Measurements from ENCODE around the gene PMEPA1. TPM values are rescaled to one million over a fixed set of nuclear protein-coding genes. Genes with fewer than 3 reads are reported as not detected.

Gene PMEPA1
- total and polyA plus RNA-seq, 4 donors = 14.3 to 30.5 (median 19.7) TPM

GRCh38 chr20:57738053-57738452, 28.2 kb upstream of the PMEPA1 start:
- no peaks in the 10 kb centered on the region for H3K9me3 ChIP-seq (ENCODE audit: control insufficient read depth, insufficient read depth, low read length)
- H3K27ac ChIP-seq (ENCODE audit: low read depth, low read length) = no peak overlapping the region
- no peaks in the 10 kb centered on the region for H3K36me3 ChIP-seq (ENCODE audit: control insufficient read depth, insufficient read depth, low read length)
- no peak overlapping the region for H3K4me3 ChIP-seq (ENCODE audit: low read depth, low read length)
- no peak for DNase-seq (ENCODE audit: low read depth in 4 of 6, low spot score in 6 of 6)
- 90% methylated on average over 1 of the region's 2 CpGs for WGBS (ENCODE audit: insufficient coverage)
- no peaks in the 10 kb centered on the region for H3K4me1 ChIP-seq (ENCODE audit: control insufficient read depth, insufficient read depth, low read length)
- no peaks in the 10 kb centered on the region for H3K27me3 ChIP-seq (ENCODE audit: control insufficient read depth, insufficient read depth, low read length)

GRCh38 chr20:57737349-57737748, 27.5 kb upstream of the PMEPA1 start:
- WGBS (ENCODE audit: insufficient coverage) = 87% methylated on average over 3 of the region's 4 CpGs
- DNase-seq (ENCODE audit: low read depth in 4 of 6, low spot score in 6 of 6) = no peak
- Histone ChIP-seq H3K27me3 (ENCODE audit: control insufficient read depth, insufficient read depth, low read length) (no peaks in the 10 kb centered on the region), H3K4me1 (ENCODE audit: control insufficient read depth, insufficient read depth, low read length) (no peaks in the 10 kb centered on the region), H3K9me3 (ENCODE audit: control insufficient read depth, insufficient read depth, low read length) (no peaks in the 10 kb centered on the region), H3K4me3 (ENCODE audit: low read depth, low read length) (no peak overlapping the region), H3K27ac (ENCODE audit: low read depth, low read length) (no peak overlapping the region), H3K36me3 (ENCODE audit: control insufficient read depth, insufficient read depth, low read length) (no peaks in the 10 kb centered on the region)

GRCh38 chr20:57736738-57737347, 27.0 kb upstream of the PMEPA1 start:
- DNase-seq (ENCODE audit: low read depth in 4 of 6, low spot score in 6 of 6) = no peak
- WGBS (ENCODE audit: insufficient coverage) = 55% methylated on average over 10 of the region's 10 CpGs
- Histone ChIP-seq H3K27ac (ENCODE audit: low read depth, low read length) (no peak overlapping the region), H3K9me3 (ENCODE audit: control insufficient read depth, insufficient read depth, low read length) (no peaks in the 10 kb centered on the region), H3K27me3 (ENCODE audit: control insufficient read depth, insufficient read depth, low read length) (no peaks in the 10 kb centered on the region), H3K4me3 (ENCODE audit: low read depth, low read length) (no peak overlapping the region), H3K4me1 (ENCODE audit: control insufficient read depth, insufficient read depth, low read length) (no peaks in the 10 kb centered on the region), H3K36me3 (ENCODE audit: control insufficient read depth, insufficient read depth, low read length) (no peaks in the 10 kb centered on the region)

GRCh38 chr20:57735831-57736737, 26.3 kb upstream of the PMEPA1 start:
- Histone ChIP-seq H3K36me3 (ENCODE audit: control insufficient read depth, insufficient read depth, low read length) (no peaks in the 10 kb centered on the region), H3K27ac (ENCODE audit: low read depth, low read length) (no peak overlapping the region), H3K9me3 (ENCODE audit: control insufficient read depth, insufficient read depth, low read length) (no peaks in the 10 kb centered on the region), H3K4me3 (ENCODE audit: low read depth, low read length) (no peak overlapping the region), H3K27me3 (ENCODE audit: control insufficient read depth, insufficient read depth, low read length) (no peaks in the 10 kb centered on the region), H3K4me1 (ENCODE audit: control insufficient read depth, insufficient read depth, low read length) (no peaks in the 10 kb centered on the region)
- WGBS (ENCODE audit: insufficient coverage) = 75% methylated on average over 4 of the region's 8 CpGs
- no peak for DNase-seq (ENCODE audit: low read depth in 4 of 6, low spot score in 6 of 6)

- H3K27me3 ChIP-seq (ENCODE audit: control insufficient read depth, insufficient read depth, low read length) = no peaks in the 10 kb centered on the region
- no peaks in the 10 kb centered on the region for H3K36me3 ChIP-seq (ENCODE audit: control insufficient read depth, insufficient read depth, low read length)
- H3K4me1 ChIP-seq (ENCODE audit: control insufficient read depth, insufficient read depth, low read length) = peaks cover 11% of the 10 kb centered on the region
- H3K9me3 ChIP-seq (ENCODE audit: control insufficient read depth, insufficient read depth, low read length) = no peaks in the 10 kb centered on the region
- H3K27ac ChIP-seq (ENCODE audit: low read depth, low read length) = no peak overlapping the region
- WGBS (ENCODE audit: insufficient coverage) = 91% methylated on average over 5 of the region's 6 CpGs
- no peak overlapping the region for H3K4me3 ChIP-seq (ENCODE audit: low read depth, low read length)
- DNase-seq (ENCODE audit: low read depth in 4 of 6, low spot score in 6 of 6) = no peak
Observed at GRCh38 chr20:57734754-57735153, 24.9 kb upstream of the PMEPA1 start.

GRCh38 chr20:57732226-57732625, 22.4 kb upstream of the PMEPA1 start:
- peaks cover 5% of the 10 kb centered on the region for H3K27me3 ChIP-seq (ENCODE audit: control insufficient read depth, insufficient read depth, low read length)
- no peaks in the 10 kb centered on the region for H3K9me3 ChIP-seq (ENCODE audit: control insufficient read depth, insufficient read depth, low read length)
- peaks cover 14% of the 10 kb centered on the region for H3K4me1 ChIP-seq (ENCODE audit: control insufficient read depth, insufficient read depth, low read length)
- no peaks in the 10 kb centered on the region for H3K36me3 ChIP-seq (ENCODE audit: control insufficient read depth, insufficient read depth, low read length)
- no peak overlapping the region for H3K27ac ChIP-seq (ENCODE audit: low read depth, low read length)
- 82% methylated on average over 2 of the region's 4 CpGs for WGBS (ENCODE audit: insufficient coverage)
- peak in 1 of 6 donors; percentile 49 for DNase-seq (ENCODE audit: low read depth in 4 of 6, low spot score in 6 of 6)
- no peak overlapping the region for H3K4me3 ChIP-seq (ENCODE audit: low read depth, low read length)

- peak in 1 of 6 donors; percentile 40 for DNase-seq (ENCODE audit: low read depth in 4 of 6, low spot score in 6 of 6)
- Histone ChIP-seq H3K9me3 (ENCODE audit: control insufficient read depth, insufficient read depth, low read length) (no peaks in the 10 kb centered on the region), H3K4me3 (ENCODE audit: low read depth, low read length) (no peak overlapping the region), H3K4me1 (ENCODE audit: control insufficient read depth, insufficient read depth, low read length) (peaks cover 26% of the 10 kb centered on the region), H3K27ac (ENCODE audit: low read depth, low read length) (no peak overlapping the region), H3K27me3 (ENCODE audit: control insufficient read depth, insufficient read depth, low read length) (peaks cover 5% of the 10 kb centered on the region), H3K36me3 (ENCODE audit: control insufficient read depth, insufficient read depth, low read length) (no peaks in the 10 kb centered on the region)
- WGBS (ENCODE audit: insufficient coverage) = 59% methylated on average over 2 of the region's 4 CpGs
Observed at GRCh38 chr20:57728762-57729161, 18.9 kb upstream of the PMEPA1 start.

GRCh38 chr20:57727863-57728262, 18.0 kb upstream of the PMEPA1 start:
- H3K36me3 ChIP-seq (ENCODE audit: control insufficient read depth, insufficient read depth, low read length) = no peaks in the 10 kb centered on the region
- peaks cover 26% of the 10 kb centered on the region for H3K4me1 ChIP-seq (ENCODE audit: control insufficient read depth, insufficient read depth, low read length)
- H3K27ac ChIP-seq (ENCODE audit: low read depth, low read length) = no peak overlapping the region
- 87% methylated on average over 3 of the region's 3 CpGs for WGBS (ENCODE audit: insufficient coverage)
- H3K27me3 ChIP-seq (ENCODE audit: control insufficient read depth, insufficient read depth, low read length) = peaks cover 5% of the 10 kb centered on the region
- no peak overlapping the region for H3K4me3 ChIP-seq (ENCODE audit: low read depth, low read length)
- no peak for DNase-seq (ENCODE audit: low read depth in 4 of 6, low spot score in 6 of 6)
- no peaks in the 10 kb centered on the region for H3K9me3 ChIP-seq (ENCODE audit: control insufficient read depth, insufficient read depth, low read length)

- H3K27ac ChIP-seq (ENCODE audit: low read depth, low read length) = no peak overlapping the region
- DNase-seq (ENCODE audit: low read depth in 4 of 6, low spot score in 6 of 6) = no peak
- no peaks in the 10 kb centered on the region for H3K9me3 ChIP-seq (ENCODE audit: control insufficient read depth, insufficient read depth, low read length)
- H3K27me3 ChIP-seq (ENCODE audit: control insufficient read depth, insufficient read depth, low read length) = peaks cover 5% of the 10 kb centered on the region
- no peaks in the 10 kb centered on the region for H3K36me3 ChIP-seq (ENCODE audit: control insufficient read depth, insufficient read depth, low read length)
- WGBS (ENCODE audit: insufficient coverage) = 94% methylated on average over 9 of the region's 9 CpGs
- no peak overlapping the region for H3K4me3 ChIP-seq (ENCODE audit: low read depth, low read length)
- H3K4me1 ChIP-seq (ENCODE audit: control insufficient read depth, insufficient read depth, low read length) = peaks cover 23% of the 10 kb centered on the region
Observed at GRCh38 chr20:57725636-57726035, 15.8 kb upstream of the PMEPA1 start.

Measured in spinal cord (tissue), 10 donors.